GM12878 (cell line): ENCODE measurements around the gene PTPN18. TPM values are rescaled to one million over a fixed set of nuclear protein-coding genes. Genes with fewer than 3 reads are reported as not detected.

Source experiments
- CBX5 ChIP-seq: sonication (generic); IDR thresholded peaks from 2 replicates; pipeline ENCODE4 v1.6.1; 2016; ENCODE audit warnings: low read depth, moderate library complexity, mild to moderate bottlenecking, inconsistent platforms
- NFYA ChIP-seq: IDR thresholded peaks from 2 replicates; pipeline ENCODE4 v1.6.1; 2011; ENCODE audit warnings: low read depth, mild to moderate bottlenecking, low read length, improper control_type of control experiment, borderline replicate concordance
- POLR2AphosphoS2 ChIP-seq: IDR thresholded peaks from 2 replicates; pipeline ENCODE4 v1.6.1; 2011; ENCODE audit warnings: low read depth, mild to moderate bottlenecking, low read length, improper control_type of control experiment, moderate library complexity
- POLR2AphosphoS5 ChIP-seq: IDR thresholded peaks from 2 replicates; pipeline ENCODE4 v1.6.1; 2011; ENCODE audit warnings: mild to moderate bottlenecking, low read length, inconsistent platforms
- SIX5 ChIP-seq: IDR thresholded peaks from 2 replicates; pipeline ENCODE4 v1.6.1; 2011; ENCODE audit warnings: mild to moderate bottlenecking, low read depth, low read length, moderate library complexity; ENCODE audit not compliant: severe bottlenecking
- ZNF384 ChIP-seq: IDR thresholded peaks from 2 replicates; pipeline ENCODE4 v1.6.1; 2012; ENCODE audit warnings: low read depth, mild to moderate bottlenecking, low read length, improper control_type of control experiment, borderline replicate concordance
- ZZZ3 ChIP-seq: IDR thresholded peaks from 2 replicates; pipeline ENCODE4 v1.6.1; 2011; ENCODE audit warnings: low read depth; ENCODE audit not compliant: control insufficient read depth, insufficient read length
- polyA plus RNA-seq, 11 experiments: library from polyadenylated mRNA; depleted of rRNA in 4 of 11; unstranded in 6 of 11; stranded (reverse) in 5 of 11; fragments of >200 nt; fragmentation: Nextera tagmentation in 4 of 11; fragmentation: Illumina TruSeq in 1 of 11; extraction: Ambion mirVana in 4 of 11; extraction: Trizol in 1 of 11; gene quantifications; 1 replicate in 1 of 11; 2 replicates in 10 of 11; pipeline versions ENCODE4 v1.2.1 to v1.2.3, GENCODE V29; 2011 to 2016; ENCODE audit warnings: inconsistent platforms in 2 of 11, missing spikeins in 2 of 11, low read depth in 1 of 11
- total RNA-seq, 4 experiments: library from RNA; depleted of rRNA in 3 of 4; stranded (reverse); fragments of >200 nt in 3 of 4; fragmentation: Illumina TruSeq in 1 of 4; extraction: Trizol in 1 of 4; gene quantifications; 2 replicates each; pipeline versions ENCODE4 v1.2.1 to v1.2.3, GENCODE V29; 2013 to 2021
- TF ChIP-seq, protein P1 (sequence below): fragments of 450-650 bp; IDR thresholded peaks from 2 replicates; pipeline ENCODE4 v1.6.1; 2017; ENCODE audit warnings: mild to moderate bottlenecking, moderate library complexity
- TF ChIP-seq, protein P2 (sequence below): fragments of 450-650 bp; IDR thresholded peaks from 2 replicates; pipeline ENCODE4 v1.6.1; 2016; ENCODE audit warnings: mild to moderate bottlenecking, moderate library complexity, borderline replicate concordance
- TF ChIP-seq, protein P3 (sequence below): fragments of 450-650 bp; IDR thresholded peaks from 2 replicates; pipeline ENCODE4 v1.6.1; 2016; ENCODE audit warnings: mild to moderate bottlenecking
- TF ChIP-seq, protein P4 (sequence below): IDR thresholded peaks from 2 replicates; pipeline ENCODE4 v1.6.1; 2012; ENCODE audit warnings: improper control_type of control experiment, low read depth, low read length; ENCODE audit not compliant: insufficient replicate concordance
- TF ChIP-seq, protein P5 (sequence below): fragments of 150-350 bp; IDR thresholded peaks from 2 replicates; pipeline ENCODE4 v1.6.1; 2014; ENCODE audit warnings: mild to moderate bottlenecking, low read depth, low read length

Gene PTPN18
- total and polyA plus RNA-seq, 10 of the 15 experiments (the other 5 are each of a cell fraction or from before 2014, with no cell fraction given) = 14.8 to 89.9 (median 43.4) TPM

DNA sequence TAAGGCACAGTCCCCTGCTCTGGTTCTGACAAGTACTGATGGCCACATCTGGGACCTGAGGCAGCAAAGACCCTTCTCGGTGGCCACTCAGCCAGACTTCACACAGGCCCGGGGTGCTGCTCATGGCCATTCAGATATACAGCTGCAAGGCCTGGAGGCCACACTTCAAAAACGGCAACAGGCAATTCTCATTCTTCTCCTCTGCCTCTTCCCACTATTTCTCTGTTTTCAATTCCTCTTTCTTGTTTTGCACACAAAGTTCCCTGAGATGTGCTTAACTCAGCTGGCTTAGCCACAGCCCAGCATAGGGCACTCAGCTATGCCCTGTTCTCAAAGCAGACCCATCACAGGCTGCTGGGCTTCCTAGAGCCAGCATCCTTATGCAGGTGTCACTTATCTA is 29.9 kb downstream of the PTPN18 start (continued):
- TF ChIP-seq, protein P1, sequence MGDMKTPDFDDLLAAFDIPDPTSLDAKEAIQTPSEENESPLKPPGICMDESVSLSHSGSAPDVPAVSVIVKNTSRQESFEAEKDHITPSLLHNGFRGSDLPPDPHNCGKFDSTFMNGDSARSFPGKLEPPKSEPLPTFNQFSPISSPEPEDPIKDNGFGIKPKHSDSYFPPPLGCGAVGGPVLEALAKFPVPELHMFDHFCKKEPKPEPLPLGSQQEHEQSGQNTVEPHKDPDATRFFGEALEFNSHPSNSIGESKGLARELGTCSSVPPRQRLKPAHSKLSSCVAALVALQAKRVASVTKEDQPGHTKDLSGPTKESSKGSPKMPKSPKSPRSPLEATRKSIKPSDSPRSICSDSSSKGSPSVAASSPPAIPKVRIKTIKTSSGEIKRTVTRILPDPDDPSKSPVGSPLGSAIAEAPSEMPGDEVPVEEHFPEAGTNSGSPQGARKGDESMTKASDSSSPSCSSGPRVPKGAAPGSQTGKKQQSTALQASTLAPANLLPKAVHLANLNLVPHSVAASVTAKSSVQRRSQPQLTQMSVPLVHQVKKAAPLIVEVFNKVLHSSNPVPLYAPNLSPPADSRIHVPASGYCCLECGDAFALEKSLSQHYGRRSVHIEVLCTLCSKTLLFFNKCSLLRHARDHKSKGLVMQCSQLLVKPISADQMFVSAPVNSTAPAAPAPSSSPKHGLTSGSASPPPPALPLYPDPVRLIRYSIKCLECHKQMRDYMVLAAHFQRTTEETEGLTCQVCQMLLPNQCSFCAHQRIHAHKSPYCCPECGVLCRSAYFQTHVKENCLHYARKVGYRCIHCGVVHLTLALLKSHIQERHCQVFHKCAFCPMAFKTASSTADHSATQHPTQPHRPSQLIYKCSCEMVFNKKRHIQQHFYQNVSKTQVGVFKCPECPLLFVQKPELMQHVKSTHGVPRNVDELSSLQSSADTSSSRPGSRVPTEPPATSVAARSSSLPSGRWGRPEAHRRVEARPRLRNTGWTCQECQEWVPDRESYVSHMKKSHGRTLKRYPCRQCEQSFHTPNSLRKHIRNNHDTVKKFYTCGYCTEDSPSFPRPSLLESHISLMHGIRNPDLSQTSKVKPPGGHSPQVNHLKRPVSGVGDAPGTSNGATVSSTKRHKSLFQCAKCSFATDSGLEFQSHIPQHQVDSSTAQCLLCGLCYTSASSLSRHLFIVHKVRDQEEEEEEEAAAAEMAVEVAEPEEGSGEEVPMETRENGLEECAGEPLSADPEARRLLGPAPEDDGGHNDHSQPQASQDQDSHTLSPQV = no peak
- TF ChIP-seq ZNF384 (no peak), POLR2AphosphoS2 (no peak), ZZZ3 (no peak), NFYA (no peak), CBX5 (no peak), SIX5 (no peak), POLR2AphosphoS5 (no peak)
- TF ChIP-seq, protein P2, sequence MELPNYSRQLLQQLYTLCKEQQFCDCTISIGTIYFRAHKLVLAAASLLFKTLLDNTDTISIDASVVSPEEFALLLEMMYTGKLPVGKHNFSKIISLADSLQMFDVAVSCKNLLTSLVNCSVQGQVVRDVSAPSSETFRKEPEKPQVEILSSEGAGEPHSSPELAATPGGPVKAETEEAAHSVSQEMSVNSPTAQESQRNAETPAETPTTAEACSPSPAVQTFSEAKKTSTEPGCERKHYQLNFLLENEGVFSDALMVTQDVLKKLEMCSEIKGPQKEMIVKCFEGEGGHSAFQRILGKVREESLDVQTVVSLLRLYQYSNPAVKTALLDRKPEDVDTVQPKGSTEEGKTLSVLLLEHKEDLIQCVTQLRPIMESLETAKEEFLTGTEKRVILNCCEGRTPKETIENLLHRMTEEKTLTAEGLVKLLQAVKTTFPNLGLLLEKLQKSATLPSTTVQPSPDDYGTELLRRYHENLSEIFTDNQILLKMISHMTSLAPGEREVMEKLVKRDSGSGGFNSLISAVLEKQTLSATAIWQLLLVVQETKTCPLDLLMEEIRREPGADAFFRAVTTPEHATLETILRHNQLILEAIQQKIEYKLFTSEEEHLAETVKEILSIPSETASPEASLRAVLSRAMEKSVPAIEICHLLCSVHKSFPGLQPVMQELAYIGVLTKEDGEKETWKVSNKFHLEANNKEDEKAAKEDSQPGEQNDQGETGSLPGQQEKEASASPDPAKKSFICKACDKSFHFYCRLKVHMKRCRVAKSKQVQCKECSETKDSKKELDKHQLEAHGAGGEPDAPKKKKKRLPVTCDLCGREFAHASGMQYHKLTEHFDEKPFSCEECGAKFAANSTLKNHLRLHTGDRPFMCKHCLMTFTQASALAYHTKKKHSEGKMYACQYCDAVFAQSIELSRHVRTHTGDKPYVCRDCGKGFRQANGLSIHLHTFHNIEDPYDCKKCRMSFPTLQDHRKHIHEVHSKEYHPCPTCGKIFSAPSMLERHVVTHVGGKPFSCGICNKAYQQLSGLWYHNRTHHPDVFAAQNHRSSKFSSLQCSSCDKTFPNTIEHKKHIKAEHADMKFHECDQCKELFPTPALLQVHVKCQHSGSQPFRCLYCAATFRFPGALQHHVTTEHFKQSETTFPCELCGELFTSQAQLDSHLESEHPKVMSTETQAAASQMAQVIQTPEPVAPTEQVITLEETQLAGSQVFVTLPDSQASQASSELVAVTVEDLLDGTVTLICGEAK = no peak
- TF ChIP-seq, protein P3, sequence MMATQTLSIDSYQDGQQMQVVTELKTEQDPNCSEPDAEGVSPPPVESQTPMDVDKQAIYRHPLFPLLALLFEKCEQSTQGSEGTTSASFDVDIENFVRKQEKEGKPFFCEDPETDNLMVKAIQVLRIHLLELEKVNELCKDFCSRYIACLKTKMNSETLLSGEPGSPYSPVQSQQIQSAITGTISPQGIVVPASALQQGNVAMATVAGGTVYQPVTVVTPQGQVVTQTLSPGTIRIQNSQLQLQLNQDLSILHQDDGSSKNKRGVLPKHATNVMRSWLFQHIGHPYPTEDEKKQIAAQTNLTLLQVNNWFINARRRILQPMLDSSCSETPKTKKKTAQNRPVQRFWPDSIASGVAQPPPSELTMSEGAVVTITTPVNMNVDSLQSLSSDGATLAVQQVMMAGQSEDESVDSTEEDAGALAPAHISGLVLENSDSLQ = no peak
- TF ChIP-seq, protein P4, sequence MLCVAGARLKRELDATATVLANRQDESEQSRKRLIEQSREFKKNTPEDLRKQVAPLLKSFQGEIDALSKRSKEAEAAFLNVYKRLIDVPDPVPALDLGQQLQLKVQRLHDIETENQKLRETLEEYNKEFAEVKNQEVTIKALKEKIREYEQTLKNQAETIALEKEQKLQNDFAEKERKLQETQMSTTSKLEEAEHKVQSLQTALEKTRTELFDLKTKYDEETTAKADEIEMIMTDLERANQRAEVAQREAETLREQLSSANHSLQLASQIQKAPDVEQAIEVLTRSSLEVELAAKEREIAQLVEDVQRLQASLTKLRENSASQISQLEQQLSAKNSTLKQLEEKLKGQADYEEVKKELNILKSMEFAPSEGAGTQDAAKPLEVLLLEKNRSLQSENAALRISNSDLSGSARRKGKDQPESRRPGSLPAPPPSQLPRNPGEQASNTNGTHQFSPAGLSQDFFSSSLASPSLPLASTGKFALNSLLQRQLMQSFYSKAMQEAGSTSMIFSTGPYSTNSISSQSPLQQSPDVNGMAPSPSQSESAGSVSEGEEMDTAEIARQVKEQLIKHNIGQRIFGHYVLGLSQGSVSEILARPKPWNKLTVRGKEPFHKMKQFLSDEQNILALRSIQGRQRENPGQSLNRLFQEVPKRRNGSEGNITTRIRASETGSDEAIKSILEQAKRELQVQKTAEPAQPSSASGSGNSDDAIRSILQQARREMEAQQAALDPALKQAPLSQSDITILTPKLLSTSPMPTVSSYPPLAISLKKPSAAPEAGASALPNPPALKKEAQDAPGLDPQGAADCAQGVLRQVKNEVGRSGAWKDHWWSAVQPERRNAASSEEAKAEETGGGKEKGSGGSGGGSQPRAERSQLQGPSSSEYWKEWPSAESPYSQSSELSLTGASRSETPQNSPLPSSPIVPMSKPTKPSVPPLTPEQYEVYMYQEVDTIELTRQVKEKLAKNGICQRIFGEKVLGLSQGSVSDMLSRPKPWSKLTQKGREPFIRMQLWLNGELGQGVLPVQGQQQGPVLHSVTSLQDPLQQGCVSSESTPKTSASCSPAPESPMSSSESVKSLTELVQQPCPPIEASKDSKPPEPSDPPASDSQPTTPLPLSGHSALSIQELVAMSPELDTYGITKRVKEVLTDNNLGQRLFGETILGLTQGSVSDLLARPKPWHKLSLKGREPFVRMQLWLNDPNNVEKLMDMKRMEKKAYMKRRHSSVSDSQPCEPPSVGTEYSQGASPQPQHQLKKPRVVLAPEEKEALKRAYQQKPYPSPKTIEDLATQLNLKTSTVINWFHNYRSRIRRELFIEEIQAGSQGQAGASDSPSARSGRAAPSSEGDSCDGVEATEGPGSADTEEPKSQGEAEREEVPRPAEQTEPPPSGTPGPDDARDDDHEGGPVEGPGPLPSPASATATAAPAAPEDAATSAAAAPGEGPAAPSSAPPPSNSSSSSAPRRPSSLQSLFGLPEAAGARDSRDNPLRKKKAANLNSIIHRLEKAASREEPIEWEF = no peak
- TF ChIP-seq, protein P5, sequence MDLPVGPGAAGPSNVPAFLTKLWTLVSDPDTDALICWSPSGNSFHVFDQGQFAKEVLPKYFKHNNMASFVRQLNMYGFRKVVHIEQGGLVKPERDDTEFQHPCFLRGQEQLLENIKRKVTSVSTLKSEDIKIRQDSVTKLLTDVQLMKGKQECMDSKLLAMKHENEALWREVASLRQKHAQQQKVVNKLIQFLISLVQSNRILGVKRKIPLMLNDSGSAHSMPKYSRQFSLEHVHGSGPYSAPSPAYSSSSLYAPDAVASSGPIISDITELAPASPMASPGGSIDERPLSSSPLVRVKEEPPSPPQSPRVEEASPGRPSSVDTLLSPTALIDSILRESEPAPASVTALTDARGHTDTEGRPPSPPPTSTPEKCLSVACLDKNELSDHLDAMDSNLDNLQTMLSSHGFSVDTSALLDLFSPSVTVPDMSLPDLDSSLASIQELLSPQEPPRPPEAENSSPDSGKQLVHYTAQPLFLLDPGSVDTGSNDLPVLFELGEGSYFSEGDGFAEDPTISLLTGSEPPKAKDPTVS = no peak
